SW480 (cell line): Measurements from ENCODE around the gene MACROD2.
"Not testable (repeated sequence)": the region's sequence is repeated elsewhere in the genome, so short reads cannot be mapped to it uniquely, and the experiment has no call there.

ENCODE experiments used
- DNase-seq: peaks from one replicate; pipeline ENCODE4 v3.0.0-alpha.2; 2016; ENCODE audit warnings: low spot score

MACROD2 gene

DNA sequence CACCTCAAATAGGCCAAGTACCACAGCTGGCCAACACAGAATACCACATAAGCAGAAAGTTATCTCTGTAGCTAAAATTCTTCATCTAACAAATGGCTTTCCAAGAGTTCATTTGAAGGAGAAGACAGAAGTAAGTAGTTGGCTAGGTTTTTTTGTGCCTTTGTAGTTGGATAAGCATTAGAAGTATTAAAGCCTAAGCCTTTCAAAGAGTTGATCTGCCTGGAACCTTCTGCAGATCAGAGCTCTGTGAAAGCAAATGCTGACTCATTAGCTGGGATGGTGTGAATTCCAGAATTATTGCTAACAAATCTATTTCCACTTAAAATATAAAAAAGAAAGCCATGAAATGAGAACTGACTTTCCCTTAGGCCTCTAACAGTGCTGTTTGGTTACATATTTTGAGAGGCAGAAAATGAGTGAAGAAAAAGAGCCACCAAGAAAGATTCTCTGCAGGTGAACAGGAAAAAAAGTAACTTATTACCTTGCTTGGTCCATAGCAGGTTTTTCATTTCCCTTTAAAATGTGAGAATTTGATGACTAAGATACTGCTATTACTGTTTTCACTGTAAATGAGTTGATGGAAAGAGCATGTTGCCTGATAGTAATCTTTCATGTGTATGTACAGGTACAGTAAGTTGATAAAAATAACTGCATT lies 1105.3 kb downstream of the MACROD2 start:
- DNase-seq, result no peak

DNA sequence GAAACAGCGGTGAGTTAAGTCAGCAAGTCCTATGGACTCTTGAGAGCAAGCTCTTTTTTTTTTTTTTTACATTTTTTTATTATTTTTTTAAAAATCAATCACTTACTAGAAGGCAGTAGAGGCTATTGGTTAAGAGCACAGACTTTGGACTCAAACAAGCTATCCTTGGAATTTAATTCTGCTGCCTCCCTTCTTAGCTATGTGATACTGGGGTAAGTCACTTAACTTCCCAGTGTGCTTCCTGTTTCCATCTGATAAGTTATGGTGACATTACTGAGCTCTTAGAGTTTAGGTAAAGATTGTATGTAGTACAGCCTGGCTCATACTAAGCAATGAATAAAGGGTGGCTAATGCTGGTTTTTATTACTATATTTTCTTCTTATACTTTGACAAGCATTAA lies 1112.6 kb downstream of the MACROD2 start:
- no peak for DNase-seq

DNA sequence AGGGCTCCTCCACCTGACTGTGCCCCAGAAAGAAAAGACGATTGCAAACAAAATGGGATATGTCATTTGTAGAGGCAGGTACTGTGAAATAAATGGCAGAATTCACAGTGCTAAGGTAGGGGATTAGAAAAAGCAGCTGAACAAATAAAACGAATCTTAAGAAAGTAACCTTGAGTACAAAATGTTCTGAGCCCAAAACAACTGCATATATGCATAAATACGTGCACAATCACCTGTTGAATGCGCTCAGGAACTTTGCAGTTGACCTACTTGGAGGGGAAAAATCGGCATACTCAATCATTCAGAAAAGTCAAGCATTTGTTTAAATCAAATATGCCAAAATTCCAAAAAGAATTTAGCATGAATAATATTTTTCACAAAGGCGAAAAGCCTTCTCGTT lies 1114.2 kb downstream of the MACROD2 start:
- DNase-seq, result no peak

DNA sequence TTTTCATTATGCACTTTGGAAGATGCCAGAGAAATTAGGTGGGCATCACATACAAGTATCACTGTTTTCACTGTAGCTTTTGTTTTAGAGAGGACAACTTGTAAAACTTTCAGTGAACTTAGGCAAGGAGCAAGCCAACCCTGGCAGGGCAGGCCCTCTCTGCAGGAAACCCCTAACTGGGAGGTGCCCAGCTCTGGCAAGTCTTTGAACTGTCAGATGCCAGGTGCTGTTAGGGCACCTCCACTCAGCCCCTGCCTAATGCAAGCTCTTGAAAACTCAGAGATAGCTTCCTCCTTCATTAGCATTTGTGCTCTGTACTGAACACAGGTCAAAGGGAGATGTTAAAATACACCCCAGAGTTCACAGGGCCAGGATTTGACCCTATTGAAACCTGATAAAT lies 1116.3 kb downstream of the MACROD2 start:
- no peak for DNase-seq

DNA sequence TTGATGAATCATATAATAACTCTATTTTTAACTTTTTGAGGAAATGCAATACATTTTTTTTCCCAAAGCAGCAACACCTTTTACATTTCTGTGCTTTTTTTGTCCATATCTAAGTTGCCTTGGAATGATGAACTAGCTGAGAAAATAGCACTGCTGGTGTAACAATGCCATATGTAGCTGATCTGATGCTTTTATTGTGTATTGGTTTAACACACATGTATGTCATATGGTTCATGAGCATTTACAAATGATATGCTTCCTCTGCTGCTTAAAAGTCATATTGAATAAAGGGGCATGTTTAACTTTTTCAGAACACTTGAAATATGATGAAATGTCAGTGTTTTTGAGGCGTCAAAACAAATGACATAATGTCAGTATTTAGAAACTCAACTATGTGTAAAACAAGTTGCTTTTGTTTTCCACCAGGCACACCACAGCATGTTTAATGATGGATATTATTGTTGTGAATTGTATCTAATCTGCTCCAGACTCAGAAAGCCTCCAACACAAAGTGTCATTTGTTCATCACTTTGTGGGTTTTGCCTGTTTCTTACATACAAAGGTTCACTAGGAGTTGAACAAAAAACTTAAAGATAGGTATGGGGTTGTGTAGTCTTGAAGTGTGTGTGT lies 1117.9 kb downstream of the MACROD2 start:
- DNase-seq, result no peak

DNA sequence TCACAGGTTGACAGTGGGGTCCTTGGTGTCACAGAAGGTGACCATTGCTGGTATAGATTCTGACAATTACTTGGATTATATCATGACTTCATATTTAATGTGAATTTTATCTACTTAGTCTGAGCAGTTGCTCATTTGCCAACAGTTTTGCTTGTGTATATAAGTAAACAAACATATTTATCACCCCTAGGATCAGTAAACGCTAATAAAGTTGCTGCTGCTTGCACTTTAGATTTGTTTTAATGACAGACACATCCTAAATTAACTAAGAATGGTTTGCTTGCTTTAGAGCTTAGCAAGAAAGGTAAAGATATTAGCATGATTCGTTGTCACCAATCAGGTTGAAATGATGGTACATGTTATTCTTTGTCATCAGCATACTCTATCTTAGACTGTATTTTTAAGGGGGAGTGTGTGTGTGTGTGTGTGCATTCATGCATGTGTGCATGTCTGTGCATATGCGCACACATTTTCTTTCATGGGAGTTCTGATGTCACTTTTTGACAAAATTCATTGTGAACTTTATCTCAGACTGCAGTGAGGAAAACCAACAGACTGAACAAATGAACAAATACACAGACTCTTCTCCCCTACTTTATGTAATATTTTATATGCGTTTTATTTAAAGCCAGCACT lies 1124.7 kb downstream of the MACROD2 start:
- DNase-seq, result no peak

DNA sequence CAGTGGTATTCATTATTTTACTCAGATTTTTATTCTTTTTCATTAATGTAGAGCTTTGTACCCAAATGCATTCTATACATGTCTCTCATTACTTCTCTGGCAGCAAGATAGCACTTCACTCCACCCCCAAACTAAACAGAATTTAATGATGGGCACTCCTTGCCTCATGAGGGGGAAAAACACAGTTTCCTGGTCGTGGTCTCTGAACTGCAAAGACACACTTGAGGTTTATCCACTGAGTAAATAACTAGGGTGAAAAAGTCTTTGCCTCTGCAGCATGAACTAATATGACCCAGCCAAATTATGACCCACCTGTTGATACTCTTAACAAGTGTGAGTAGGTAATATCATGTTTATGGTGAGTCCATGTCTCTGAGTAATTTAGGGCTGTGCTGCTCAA lies 1127.3 kb downstream of the MACROD2 start:
- DNase-seq, result no peak

DNA sequence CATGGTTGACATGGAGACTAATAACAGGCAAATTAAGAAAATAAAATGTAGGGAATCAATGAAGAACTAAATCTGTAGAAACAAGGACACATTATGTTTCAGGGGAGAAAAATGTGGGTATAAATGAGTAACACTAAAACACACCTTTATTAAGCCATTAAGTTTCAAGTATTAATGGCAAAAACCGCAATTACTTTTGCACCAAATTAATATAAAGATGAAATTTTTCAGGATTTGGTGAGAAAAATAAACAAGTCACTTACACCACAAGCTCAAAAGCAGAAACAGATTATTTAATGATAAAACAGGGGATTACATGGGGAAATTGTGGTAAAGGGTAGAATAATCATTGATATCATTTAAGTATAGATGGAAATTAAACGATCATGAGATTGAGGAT lies 1135.9 kb downstream of the MACROD2 start:
- no peak for DNase-seq

DNA sequence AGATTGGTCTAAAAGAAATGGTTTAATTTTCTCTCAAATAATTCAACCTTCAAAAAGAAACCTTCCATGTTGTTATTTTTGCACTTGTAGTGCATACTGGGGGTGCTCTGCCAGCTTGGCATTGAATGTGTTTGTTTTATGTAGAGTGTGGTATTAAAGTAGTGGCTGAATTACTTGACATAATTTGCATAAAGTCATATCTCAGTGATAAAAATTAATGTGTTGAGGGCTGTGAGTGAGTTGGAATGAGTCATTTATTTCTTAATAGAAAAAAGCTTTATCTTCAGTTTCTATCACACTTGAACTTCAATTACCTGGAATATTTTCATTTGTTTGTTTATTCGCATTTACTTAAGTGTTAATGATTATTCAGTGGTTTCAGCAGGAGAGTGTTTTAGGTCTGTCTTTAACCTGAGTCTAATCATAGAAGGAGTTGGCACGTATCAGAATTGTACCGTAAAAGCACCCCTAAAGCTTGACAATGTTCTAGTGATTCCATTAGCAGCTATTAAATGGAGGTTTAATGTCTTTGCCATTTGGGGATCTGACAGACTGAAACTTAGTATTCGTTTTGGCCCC lies 1143.3 kb downstream of the MACROD2 start:
- no peak for DNase-seq

DNA sequence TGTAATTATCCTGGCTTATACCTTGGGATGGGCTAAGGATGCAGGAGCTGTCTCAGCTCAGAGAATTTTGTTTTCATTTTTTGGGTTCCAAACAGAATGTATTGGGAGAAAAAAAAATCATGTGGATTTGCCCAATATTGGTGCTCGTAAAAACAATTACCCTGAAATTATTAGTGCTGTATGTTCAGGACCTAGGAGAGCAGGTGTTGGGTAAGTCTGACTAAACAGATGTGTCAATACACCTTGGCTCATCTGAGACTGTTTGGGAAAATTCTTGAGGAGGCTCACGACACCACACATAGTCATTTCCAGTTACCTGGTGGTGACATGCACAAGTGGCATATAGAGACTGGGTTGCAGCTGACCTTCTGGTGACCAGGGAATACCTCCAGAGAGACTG lies 1144.2 kb downstream of the MACROD2 start:
- no peak for DNase-seq

DNA sequence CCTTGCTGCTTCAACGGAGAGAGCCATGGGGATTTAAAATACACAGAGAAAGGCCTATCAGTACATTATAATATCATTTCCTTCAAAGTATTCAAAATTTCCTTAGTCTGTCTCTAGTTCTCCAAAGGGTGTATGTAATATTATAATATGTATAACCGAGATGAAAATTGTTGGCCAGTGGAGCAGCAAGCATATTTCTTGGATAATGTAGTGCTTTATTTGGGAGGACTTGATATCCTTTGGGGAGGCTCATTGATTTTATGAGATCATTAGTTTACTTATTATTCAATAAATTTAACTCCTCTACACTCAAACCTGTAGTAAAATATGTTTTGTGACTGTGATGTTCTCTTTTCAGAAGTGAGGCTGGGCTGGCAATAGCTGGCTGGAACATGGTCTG lies 1145.0 kb downstream of the MACROD2 start:
- no peak for DNase-seq

DNA sequence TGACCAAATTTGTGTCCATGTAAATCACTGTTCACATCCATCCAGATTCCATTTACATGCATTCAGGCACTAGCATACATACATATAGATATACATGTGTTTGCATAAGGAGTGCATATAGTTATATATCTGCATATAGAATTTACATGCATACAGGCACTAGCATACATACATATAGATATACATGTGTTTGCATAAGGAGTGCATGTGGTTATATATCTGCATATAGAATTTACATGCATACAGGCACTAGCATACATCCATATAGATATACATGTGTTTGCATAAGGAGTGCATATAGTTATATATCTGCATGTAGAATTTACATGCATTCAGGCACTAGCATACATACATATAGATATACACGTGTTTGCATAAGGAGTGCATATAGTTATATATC lies 1145.6 kb downstream of the MACROD2 start:
- DNase-seq, result not testable (repeated sequence)

DNA sequence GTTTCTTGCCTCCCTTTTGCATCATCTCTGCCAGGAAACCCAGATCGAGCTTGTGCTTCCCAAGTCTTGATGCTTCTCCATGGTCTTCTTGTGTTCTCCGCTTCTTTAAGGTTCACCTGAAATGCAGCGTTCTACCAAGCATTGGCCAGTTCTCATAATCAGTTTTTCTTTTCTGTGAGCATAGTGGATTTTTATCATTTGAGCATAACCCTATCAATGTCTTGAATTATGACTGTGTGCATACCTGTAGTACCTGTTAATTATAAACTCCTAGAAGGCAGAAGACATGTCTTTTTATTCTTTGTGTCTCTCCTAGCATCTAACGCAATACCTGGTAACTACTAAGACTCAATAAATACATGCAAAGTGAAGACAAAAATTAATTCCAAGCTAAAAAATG lies 1146.5 kb downstream of the MACROD2 start:
- DNase-seq, result no peak

DNA sequence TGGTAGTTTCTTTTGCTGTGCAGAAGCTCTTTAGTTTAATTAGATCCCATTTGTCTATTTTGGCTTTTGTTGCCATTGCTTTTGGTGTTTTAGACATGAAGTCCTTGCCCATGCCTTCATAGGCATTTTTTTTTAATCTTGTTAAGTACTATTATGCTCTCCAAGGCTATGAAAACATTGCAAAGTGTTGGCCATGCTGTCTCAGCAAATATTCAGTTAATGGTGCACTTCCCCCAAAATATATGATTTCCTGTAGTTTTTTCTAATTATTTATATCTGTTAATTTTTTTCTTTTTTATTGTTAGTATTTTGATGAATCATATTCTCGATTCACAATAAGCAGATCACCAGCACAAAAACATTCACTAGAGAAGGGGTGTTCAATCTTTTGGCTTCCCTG lies 1148.2 kb downstream of the MACROD2 start:
- no peak for DNase-seq

DNA sequence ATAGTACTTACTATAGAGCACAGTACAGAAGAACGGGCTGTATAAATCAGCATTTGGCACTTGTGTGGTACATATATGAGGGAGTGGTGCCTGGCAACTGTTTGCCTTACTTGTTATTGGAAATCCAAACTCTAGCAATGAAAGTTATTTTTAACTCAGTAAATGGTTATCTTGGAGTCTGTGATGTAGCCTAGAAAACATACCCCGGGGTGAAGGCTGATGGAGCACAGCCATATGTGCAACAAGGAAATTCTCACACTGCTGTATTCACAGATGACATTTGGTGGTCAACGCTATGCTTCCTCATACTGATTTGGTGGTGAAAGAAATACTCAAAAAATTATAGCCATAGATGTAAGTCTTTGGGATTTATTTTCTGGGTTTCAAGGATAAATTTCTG lies 1149.6 kb downstream of the MACROD2 start:
- DNase-seq, result no peak

DNA sequence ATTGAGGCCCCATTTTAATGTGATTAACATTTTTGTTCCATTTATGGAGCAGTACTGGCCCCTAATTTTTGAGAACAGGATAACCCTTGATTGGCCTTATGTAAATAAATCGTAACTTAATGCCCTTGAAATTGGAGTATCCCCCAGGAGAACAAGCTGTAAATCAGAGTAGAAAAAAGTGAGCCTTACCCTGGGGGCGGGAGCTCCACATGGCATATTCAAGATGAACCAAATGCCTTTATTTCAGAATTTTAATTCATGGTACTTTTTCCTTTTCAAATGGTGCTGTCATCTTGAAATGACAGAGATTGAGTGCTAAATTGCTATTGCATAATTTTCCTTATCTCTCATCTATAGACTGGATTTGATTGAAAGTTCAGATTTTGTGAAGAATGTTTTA lies 1151.6 kb downstream of the MACROD2 start:
- DNase-seq, result no peak

DNA sequence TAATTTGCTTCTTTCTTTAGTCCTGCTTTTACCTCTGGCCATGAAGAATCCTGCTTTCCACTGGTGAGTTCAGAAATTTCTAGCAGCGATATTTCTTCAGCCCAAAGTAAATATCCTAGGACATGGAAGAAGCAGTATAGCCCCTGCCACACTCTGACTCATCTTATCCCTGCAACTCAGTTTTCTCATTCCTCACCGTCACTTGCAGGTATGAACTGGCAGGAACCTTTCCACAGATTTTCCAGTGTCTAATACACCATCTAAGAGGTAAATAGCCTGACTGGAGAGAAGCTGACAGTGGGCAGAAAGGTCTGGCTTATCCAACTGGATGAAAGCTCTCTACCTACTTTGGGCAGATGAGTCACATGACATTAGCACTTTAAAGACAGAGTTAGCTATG lies 1158.8 kb downstream of the MACROD2 start:
- no peak for DNase-seq

DNA sequence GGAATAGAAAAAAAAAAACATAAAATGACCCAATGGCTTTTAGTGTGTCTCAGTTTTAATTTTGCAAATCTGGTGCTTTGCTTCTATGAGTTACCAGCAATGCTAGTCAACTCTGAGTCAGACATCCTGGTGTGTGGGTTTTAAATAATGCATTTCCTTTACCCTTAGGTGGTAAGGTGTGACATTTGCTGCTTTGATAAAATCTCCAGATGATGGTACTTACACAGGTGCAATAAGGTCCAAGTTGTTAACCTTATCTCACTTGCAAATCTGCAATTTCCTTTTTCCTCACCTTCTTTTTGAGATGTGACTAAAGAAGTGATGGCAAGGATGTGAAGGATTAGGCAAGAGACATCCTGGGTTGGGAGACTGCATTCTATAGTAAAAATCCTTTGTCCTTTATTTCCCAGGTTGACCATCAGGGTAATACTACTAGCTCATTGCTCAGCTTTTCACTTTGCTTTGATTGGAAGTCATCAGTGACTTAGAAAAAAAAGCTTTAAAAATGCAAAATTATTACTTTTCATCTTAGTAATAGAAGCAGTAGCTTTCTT lies 1160.6 kb downstream of the MACROD2 start:
- no peak for DNase-seq

DNA sequence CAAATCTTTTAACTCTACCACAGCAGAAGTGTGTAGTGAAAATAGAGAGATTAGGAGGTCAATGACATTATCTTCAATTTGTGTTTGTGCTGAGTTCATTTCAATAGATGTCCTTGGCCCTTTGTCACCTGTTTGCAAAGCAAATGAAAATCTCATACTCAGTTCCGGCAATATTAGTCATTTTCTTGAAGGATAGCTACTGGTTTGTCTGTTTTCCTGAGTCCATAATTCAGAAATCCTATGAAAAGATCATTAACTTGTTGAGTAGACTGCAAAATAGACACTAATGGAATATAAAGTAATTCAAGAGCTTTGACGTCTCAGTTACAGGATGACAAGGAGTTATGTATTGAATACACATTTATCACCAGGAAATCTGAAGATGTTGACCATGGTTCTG lies 1163.2 kb downstream of the MACROD2 start:
- DNase-seq, result no peak

DNA sequence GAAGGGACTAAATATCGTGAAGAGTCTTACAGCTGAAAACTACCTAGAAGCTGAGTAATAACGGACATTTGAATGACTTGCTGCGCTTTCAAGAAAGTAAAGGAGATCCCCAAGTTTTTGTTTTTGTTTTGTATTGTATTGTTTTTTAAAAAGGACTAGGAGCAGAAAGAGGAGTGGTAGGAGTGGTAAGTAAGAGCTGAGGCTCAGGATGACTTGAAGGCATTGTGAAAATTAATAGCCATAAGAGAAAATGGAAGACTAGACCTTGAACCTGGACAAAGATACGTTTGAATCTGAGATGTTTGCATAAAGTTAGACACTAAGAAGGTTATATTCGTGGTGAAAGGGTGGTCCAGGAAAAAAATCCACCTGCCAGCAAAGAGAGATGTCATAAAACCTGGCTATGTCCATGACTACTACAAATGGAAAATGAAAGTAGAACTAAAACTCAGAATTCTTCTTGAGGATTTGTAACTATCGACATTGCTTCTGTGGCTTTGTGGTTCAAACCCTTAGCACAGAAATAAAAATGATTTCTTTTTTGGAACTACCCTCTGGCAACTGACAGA lies 1166.8 kb downstream of the MACROD2 start:
- no peak for DNase-seq

DNA sequence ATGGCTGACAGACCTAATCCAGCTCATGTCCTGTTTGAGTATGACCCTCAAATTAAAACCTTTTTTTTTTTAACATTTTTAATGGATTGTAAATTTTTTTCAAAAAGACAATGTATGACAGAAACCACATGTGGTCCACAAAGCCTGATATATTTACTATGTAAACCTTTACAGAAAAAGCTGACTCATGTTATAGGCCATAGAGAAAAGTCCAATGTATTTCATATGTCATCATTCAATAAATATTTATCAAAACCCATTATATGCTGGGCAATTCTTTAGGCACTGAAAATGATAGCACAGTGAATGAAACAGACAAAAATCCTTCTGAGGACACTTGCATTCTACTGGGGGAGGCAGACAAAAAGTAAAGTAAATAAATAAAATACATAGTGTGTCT lies 1168.3 kb downstream of the MACROD2 start:
- no peak for DNase-seq

DNA sequence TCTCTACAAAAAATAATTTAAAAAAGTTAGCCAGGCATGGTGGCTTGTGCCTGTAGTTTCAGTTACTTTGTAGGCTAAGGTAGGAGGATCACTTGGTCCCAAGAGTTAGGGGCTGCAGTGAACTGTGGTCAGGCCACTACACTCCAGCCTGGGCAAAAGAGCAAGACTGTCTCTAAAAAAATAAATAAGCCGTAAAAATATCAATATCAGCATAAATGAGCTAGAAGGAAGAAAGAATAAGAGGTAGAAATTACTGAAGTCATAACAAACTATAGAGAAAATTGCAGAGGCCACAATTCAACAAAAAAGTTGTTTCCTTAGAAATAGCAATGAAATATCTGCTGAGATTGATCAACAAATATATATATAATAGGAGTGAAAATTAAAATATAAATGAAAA lies 1169.4 kb downstream of the MACROD2 start:
- no peak for DNase-seq

DNA sequence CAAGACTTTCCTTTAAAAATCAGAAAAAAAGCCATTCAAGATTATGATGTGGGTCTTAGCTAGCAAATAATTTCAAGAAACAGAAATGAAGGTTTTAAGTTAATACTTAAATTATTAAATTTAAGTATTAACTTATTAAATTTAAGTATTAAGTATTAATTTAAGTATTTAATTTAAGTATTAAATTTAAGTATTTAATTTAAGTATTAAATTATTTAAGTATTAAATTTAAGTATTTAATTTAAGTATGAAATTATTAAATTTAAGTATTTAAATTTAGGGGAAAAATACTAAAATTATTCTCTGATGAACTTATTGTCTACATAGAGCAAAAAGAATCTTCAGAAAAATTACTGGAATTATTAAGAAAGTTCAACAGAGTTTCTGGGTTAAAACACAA lies 1171.4 kb downstream of the MACROD2 start:
- DNase-seq, result no peak
